Measurements from ENCODE around the gene PAK2.
A peak's percentile ranks its signal among the peaks of the same experiment; 100 is the strongest.
"Not testable (repeated sequence)": the region's sequence is repeated elsewhere in the genome, so short reads cannot be mapped to it uniquely, and the experiment has no call there.

The PAK2 gene

DNA sequence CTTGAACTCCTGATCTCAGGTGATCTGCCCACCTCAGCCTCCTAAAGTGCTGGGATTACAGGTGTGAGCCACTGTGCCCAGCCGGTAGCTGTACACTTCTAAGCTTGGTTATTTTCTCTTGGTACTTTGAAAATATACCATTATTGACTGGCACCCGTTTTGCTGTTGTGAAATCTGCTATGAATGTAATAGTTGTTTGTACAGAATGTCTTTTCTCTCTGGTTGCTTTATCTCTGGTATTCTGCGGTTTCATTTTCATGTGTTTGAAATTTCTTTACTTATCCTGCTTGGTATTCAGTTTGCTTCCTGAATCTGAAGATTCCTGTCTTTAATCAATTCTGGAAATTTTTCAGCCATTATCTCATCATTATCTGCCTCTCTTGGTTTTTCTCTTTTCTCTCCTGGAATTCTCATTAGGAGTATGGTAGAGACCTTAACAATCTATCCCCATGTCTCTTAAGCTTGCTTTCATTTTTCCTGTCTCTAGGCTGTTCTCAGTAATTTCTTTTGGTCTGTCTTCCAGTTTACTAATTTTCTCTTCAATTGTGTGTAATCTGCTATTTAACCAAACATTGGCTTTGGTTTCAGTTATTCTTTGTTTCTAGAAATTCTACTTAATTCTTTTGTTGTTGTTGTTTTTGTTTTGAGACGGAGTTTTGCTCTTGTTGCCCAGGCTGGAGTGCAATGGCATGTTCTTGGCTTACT is 2.8 kb upstream of the PAK2 start:
- DNase-seq (ENCODE audit: low read depth in 2 of 2), result no peak

- DNase-seq (ENCODE audit: low read depth in 2 of 2), result no peak
Measured at GRCh38 chr3:196737655-196738054, 2.0 kb upstream of the PAK2 start.

DNA sequence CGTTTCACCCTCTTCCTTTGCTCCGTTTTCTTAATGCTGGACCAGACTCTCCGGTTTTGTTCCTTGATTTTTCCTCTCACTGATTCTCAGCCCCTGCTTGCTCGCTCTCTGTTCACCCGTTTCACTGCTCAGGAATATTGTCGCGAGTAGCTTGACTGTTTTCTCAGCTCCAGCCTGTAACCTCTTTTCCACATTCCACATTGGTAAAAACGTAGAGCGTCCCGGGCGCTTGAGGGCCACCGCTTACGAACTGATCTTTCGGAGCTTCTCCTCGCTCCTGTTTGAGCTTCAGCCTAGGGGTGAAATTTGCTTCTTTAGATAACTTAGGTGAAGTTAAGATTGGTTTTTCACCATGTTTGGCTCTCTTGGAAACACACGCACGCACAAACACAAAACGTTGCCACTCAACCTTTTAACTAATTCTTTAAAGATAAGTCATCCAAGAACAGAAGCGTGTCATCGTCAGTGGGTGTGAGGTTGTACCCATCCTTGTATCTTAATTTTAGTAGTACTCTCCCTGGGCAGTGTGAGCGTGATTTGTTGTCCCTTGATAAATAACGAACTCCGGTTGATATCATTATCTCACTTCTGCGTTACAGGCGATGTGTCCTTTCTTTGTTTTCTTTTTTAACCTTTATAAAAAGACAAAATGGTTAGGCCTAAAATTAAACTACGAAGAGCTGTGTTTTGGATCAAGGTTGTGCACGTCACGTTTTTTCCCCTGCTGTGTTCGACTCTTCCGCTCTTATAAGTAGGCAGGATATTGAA is 1.0 kb downstream of the PAK2 start:
- DNase-seq (ENCODE audit: low read depth in 2 of 2), result no peak

GRCh38 chr3:196741249-196741889 is 1.7 kb downstream of the PAK2 start:
- no peak for DNase-seq (ENCODE audit: low read depth in 2 of 2)

DNA sequence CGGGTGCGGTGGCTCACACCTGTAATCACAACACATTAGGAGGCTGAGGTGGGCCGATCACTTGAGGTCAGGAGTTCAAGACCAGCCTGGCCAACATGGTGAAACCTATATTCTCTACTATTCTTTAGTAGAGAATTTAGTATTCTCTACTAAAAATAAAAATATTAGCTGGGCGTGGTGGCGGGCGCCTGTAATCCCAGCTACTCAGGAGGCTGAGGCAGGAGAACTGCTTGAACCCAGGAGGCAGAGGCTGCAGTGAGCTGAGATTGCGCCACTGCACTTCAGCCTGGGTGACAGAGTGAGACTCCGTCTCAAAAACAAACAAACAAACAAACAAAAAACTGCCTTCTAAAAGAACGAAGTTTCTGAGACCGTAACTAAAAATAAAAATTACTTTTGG is 3.9 kb downstream of the PAK2 start:
- DNase-seq (ENCODE audit: low read depth in 2 of 2), result not testable (repeated sequence)

DNA sequence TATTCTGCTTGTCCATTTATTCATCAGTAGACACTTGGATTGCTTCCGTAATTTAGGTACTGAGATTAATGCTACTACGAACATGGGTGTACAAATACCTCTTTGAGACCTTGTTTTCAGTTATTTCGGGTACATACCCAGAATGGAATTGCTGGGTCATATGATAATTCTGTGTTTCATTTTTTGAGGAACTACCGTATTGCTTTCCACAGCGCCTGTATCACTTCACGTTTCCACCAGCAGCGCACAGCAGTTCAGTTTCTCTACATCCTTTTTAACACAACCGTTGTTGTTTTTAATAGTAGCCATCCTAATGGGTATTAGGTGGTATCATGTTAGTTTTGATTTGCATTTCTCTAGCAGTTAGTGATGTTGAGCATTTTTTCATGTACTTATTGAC is 9.5 kb downstream of the PAK2 start:
- no peak for DNase-seq (ENCODE audit: low read depth in 2 of 2)

GRCh38 chr3:196753201-196753600 is 13.5 kb downstream of the PAK2 start:
- no peak for DNase-seq (ENCODE audit: low read depth in 2 of 2)

- DNase-seq (ENCODE audit: low read depth in 2 of 2), result no peak
Measured at GRCh38 chr3:196754091-196754981, 14.7 kb downstream of the PAK2 start.

GRCh38 chr3:196756732-196757131 is 17.1 kb downstream of the PAK2 start:
- DNase-seq (ENCODE audit: low read depth in 2 of 2), result no peak

DNA sequence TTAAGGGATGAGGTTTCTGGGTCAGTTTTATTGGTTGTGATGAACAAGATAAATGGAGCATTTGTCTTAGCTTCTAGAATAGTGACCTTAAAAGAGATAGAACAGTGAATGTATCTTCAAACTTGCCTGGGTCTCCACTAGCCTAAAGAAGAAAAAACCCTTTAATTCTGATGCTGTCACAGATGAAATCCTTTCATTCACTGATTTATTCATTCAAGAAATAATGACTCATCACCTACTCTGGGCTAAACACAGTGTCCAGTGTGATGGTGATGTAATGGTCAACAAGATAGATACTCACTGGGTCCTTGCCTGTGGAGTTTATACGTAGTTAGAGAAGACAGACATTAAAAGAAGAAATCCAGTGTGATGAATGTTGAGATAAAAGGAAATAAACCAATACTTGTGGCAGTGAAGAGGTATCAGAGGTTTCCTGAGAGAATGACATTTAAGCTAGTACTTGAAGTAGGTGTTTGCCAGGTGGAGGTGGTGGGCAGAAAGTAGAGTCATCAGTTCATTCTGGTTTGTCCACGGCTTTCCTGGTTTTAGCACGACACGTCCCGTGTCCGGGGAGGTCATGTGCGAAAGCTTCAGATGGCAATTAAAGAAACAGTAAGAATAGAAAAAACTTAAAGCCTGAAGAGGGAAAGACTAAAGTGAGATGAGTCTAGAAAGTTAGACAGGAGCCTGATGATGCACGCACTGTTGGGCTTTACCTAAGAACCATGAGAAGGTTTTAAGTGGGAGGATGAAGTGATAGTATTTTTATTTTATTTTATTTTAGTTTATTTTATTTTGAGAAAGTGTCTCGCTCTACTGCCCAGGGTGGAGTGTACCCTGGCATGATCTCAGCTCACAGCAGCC is 18.5 kb downstream of the PAK2 start:
- DNase-seq (ENCODE audit: low read depth in 2 of 2), result no peak

DNA sequence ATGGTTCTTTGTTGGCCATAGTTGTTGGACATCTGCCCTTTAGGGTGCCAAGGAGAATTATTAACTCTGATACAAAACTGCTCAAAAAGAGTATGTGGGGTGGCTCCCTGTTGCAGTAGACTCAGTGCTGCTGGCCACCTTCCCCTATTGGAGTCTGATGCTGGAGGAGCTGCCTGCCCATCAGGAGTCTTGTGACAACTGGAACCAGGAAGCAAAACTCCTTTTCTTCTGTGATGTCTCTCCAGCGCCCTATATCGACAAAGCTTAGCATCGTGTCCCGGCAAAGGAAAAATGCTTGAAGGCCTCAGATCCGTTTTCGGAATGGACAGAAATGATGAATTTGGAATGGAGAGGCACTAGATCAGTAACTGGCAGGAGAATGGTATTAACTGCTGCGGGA is 23.5 kb downstream of the PAK2 start:
- DNase-seq (ENCODE audit: low read depth in 2 of 2), result no peak

- DNase-seq (ENCODE audit: low read depth in 2 of 2), result no peak
Measured at GRCh38 chr3:196765454-196765853, 25.8 kb downstream of the PAK2 start.

- no peak for DNase-seq (ENCODE audit: low read depth in 2 of 2)
Measured at GRCh38 chr3:196771067-196771466, 31.4 kb downstream of the PAK2 start.

GRCh38 chr3:196772102-196772501 is 32.4 kb downstream of the PAK2 start:
- DNase-seq (ENCODE audit: low read depth in 2 of 2), result no peak

DNA sequence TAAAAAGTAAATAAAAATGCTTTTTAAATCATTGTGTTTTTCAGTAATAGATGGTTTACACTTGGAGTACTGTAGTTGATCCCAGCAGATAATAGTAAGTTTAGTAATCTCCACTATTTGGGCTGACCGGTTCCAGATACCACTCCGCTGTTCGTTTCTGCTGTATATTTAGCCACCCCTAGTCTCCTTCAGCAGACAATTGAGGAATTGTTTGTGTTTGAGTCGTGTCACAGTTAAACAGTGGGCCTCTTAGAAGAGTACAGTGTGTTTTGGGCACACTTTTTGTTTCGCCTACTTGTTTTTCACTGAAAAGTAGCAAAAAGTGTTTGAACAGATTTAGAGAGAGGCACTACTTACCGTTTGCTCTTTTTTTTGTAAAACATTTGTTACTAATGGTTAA is 33.2 kb downstream of the PAK2 start:
- no peak for DNase-seq (ENCODE audit: low read depth in 2 of 2)

GRCh38 chr3:196774191-196774820 is 34.6 kb downstream of the PAK2 start:
- DNase-seq (ENCODE audit: low read depth in 2 of 2), result no peak

DNA sequence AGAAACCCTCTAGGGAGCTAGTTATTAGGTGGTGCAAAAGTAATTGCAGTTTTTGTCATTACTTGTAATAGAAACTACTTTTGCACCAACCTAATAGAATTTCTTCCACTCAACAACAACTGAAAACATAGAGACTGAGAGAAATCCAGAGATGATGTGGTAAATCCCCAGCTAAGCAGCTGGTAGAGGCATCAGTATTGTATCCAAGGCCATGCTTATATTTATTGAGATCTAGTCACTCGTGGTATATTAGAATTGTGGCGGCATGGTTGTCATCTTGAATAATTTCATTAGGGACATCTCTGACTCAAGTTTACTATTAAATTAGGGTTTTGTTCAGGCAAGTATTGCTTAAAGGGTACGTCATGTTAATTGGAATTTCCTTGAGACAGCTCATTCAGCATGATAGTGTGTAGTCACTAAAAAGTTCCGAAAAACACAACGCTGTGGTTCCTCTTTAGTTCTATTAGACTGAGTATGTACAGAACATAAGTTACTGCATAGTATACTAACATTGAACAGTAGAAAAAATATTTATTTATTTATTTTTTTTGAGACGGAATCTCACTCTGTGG is 35.3 kb downstream of the PAK2 start:
- DNase-seq (ENCODE audit: low read depth in 2 of 2), result no peak

DNA sequence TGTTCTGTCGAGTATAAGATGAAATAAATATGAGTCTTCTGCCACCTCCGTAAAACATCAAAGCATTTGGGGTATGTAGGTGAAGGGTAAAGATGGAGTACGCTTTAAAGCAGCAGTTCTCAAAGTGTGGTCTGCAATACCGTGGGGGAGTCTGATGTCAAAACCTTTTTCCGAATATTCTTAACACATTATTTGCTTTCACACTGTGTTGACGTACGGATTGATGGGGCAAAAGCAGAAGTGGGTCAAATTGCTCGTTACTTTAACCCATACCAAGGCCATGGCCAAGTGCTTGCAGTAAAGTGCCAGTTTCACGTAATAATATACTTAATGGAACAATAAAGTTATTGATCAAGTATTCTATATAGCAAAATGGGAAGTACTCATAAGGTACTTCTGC is 36.3 kb downstream of the PAK2 start:
- DNase-seq (ENCODE audit: low read depth in 2 of 2), result no peak

- DNase-seq (ENCODE audit: low read depth in 2 of 2), result no peak
Measured at GRCh38 chr3:196777836-196778235, 38.2 kb downstream of the PAK2 start.

DNA sequence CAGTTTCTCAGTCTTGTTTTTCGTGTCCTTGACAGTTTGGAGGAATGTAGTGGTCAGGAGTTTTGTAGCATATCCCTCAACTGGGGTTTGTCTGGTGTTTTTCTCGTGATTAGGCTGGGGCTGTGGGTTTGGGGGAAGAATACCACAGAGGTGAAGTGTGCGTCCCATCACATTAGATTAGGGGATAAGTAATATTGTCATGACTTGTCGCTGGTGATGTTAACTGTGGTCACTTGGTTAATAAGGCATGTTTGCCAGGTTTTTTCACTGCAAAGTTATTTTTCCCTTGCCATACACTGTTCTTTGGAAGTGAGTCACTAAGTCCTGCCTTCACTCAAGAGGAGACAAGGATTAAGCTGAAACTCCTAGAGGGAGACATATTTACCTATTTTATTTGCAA is 39.1 kb downstream of the PAK2 start:
- peak; percentile 32 to 34 for DNase-seq (ENCODE audit: low read depth in 2 of 2)

Measured in fibroblast of skin of left quadriceps (primary cell).